HG03565 (cell line): ENCODE measurements around the gene INPPL1.

Source experiments
- ATAC-seq: cut with Tn5 transposase; IDR thresholded peaks from one replicate; pipeline ENCODE4 v1.9.1; 2021; ENCODE audit warnings: mild to moderate bottlenecking, moderate library complexity; ENCODE audit not compliant: unreplicated experiment

The INPPL1 gene

GRCh38 chr11:72231396-72232259 is 7.1 kb downstream of the INPPL1 start:
- no peak for ATAC-seq

- no peak for ATAC-seq
Measured at GRCh38 chr11:72232260-72233055, 7.9 kb downstream of the INPPL1 start.

DNA sequence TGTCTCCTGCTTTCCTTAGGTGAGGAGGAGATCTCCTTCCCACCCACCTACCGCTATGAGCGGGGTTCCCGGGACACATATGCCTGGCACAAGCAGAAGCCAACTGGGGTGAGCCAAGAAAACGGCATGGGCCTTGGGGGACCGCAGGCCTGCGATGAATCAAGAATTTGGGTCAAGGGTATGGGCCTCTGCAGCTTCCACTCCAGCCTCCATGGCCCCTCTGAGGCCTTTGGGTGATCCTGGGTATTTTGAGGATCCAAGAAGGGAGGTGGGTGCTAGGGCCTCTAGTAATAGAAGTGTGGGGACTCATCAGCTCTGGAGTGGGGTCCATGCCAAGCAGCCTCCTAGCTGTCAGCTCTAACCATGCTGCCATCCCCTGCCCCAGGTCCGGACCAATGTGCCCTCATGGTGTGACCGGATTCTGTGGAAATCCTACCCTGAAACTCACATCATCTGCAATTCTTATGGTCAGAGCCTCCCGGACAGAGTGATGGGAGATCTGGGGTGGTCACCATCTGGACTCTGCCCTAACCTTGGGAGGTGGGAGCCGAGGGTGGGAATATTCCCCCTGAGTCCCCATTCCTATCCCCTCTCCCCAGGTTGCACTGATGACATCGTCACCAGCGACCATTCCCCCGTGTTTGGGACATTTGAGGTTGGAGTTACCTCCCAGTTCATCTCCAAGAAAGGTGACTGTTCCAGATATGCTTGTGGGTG is 8.6 kb downstream of the INPPL1 start:
- no peak for ATAC-seq

- ATAC-seq: no peak
Measured at GRCh38 chr11:72233773-72234513, 9.4 kb downstream of the INPPL1 start.

DNA sequence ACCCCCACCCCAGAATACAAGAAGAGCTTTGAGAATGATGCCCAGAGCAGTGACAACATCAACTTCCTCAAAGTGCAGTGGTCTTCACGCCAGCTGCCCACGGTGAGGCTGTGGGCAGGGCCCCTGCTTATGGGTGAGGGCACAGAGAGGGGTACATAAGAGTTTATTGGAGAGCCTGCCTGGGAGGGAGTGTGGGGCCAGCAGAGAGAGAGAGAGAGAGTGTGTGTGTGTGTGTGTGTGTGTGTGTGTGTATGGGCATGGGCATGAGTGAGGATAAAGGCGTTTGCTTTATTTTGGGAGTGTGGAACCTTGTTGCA is 9.9 kb downstream of the INPPL1 start:
- ATAC-seq: no peak

GRCh38 chr11:72234920-72235319 is 10.4 kb downstream of the INPPL1 start:
- ATAC-seq: no peak

DNA sequence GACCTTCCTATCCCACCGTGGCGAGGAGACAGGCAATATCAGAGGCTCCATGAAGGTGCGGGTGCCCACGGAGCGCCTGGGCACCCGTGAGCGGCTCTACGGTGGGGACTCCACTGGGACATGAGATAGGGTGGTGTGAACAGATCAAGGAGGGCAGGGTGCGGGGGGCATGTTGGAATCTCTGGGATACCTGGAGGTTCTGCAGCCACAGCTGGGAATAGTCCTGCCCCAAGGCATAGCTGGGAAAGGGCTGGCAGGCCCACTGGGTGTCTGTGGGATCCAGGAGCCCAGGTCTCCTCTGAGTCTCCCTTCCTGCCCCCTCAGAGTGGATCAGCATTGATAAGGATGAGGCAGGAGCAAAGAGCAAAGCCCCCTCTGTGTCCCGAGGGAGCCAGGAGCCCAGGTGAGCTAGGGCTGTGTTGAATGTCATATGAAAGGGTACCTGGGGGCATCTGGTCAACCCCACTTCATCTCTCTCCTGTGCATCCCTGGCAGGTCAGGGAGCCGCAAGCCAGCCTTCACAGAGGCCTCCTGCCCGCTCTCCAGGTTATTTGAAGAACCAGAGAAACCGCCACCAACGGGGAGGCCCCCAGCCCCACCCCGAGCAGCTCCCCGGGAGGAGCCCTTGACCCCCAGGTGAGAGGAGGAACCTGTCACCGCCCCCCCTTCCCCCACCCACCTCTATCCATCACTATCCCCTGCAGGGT is 10.9 kb downstream of the INPPL1 start:
- ATAC-seq: no peak

DNA sequence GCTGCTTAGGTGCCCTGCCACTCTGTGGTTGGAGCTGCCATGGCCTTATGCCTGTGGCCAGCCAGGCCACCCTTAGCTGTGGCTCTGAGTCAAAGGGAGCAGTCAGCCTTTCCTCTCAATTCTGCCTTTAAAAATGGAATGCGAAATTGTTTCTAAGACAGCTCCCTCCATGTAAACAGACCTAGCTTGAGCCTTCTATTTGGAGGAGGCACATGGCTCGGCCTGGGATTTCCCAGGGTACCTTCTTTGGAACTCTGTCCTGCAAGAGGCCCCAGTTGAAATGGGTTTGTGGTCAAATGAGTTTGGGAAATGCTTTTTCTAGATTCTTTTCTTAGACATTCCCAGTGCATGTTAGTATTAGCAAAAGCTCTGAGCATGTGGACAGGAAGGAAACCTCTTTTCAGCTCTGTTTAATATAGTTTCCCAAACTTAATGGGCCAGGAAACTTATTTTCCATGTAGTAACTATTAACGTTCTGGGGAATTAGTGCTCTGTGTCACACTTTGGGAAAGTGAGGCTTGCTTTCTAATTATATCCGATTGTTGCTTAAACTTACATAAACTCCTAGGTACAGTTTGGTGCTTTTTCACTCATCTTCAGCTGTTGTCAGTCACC is 11.6 kb downstream of the INPPL1 start:
- no peak for ATAC-seq

GRCh38 chr11:72236774-72237111 is 12.2 kb downstream of the INPPL1 start:
- ATAC-seq: no peak

DNA sequence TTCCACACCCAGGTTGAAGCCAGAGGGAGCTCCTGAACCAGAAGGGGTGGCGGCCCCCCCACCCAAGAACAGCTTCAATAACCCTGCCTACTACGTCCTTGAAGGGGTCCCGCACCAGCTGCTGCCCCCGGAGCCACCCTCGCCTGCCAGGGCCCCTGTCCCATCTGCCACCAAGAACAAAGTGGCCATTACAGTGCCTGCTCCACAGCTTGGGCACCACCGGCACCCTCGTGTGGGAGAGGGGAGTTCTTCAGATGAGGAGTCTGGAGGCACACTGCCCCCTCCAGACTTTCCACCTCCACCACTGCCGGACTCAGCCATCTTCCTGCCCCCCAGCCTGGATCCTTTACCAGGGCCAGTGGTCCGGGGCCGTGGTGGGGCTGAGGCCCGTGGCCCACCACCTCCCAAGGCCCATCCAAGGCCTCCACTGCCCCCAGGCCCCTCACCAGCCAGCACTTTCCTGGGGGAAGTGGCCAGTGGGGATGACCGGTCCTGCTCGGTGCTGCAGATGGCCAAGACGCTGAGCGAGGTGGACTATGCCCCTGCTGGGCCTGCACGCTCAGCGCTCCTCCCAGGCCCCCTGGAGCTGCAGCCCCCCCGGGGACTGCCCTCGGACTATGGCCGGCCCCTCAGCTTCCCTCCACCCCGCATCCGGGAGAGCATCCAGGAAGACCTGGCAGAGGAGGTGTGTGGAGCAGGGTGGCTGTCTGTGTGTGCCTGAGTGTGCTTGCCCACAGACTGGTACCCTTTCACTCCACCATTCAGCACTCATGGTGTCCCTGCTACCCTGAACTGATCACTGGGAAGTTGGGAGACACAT is 12.8 kb downstream of the INPPL1 start:
- ATAC-seq: no peak

DNA sequence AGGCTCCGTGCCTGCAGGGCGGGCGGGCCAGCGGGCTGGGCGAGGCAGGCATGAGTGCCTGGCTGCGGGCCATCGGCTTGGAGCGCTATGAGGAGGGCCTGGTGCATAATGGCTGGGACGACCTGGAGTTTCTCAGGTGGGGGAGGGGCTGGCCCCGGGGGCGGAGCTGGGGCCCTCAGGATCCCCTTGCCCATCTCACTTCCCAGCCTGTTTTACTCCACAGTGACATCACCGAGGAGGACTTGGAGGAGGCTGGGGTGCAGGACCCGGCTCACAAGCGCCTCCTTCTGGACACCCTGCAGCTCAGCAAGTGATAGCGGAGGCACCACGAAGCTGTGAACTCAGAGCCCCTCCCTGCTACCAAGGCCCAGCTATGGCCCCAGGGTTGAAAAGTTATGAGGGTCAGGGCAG is 13.5 kb downstream of the INPPL1 start:
- ATAC-seq: no peak

- ATAC-seq: no peak
Measured at GRCh38 chr11:72238492-72239312, 14.1 kb downstream of the INPPL1 start.

DNA sequence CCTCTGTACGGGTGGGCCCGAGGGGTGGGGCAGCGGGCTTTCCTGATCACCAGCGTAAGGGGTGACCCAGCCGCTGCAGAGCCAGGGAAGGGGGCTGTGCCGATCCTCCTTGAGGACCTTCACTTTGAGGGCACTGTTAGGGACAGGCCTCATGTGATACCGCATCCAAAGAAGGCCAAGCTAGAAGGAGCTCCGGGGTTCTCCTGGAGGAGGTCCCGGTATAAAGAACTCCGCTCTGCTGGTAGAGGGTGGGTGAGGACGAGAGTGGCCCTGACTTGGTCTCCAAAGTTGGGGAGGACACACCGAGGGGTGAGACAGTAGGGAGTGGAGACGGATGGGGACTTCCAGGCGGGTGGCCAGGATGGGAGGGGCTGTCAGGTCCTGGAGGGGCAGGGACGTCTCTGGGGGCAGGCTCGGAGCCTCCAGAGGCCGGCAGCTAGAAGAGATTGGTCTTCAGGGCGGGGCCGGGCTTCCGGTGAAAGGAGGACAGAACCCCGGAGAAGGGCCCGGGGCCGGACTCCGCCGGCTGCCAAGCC is 14.8 kb downstream of the INPPL1 start:
- no peak for ATAC-seq

- ATAC-seq: no peak
Measured at GRCh38 chr11:72239849-72240460, 15.4 kb downstream of the INPPL1 start.

DNA sequence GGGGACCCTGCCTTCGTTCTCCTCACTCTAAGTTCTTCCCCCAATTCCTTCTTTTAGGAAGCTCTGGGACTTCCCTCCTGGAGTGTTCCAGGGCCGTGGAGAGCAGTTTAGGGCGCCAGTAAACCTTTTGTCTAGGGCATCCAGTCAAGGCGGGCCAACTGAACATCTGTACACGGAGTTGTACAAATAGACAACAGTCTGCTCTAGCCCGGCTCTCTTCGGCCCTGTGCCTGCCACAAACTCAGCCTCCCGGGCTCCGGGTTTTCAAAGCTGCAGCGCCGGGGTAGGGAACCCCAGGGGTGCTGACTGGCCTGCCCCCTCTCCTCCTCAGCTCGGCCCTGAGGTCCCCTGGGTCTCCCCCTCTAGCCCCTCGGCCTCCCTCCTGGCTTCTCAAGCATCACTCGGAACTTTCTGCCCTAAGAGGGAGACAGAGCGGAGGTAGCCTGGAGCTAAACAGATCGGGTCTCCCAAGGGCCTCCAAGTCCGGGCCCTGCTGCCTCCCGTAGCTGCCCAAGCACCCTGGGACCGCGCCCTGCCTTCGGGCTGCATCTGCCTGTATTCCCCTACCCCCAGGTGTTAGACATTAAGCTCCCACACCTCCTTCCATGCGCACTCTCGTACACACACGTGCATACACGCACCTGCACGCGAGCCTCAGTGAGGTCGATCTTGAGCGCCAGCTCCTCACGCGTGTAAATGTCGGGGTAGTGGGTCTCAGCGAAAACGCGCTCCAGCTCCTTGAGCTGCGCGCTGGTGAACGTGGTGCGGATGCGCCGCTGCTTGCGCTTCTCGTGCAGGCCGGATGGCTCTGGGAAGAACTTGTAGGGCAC is 16.1 kb downstream of the INPPL1 start:
- no peak for ATAC-seq

- no peak for ATAC-seq
Measured at GRCh38 chr11:72241291-72241781, 16.8 kb downstream of the INPPL1 start.

DNA sequence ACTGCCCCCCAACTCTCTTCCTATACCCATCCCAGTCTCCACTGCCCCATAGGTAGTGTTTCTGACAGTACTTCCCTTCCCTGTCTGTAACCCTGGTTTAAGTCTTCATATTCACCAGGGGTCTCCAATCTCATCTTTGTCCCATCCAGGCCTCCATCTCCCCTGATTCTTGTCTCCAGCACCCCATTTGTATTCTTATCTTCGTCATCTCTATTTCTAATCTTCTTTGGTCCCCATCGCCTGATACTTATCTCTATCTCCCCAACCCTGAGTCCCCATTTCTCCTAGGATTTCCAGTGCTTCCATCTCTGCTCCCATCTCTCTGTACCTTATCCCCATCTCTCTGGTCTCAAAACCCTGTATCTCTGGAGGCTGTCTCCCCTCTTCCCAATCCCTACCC is 17.6 kb downstream of the INPPL1 start:
- ATAC-seq: no peak
